Loucy (cell line): ENCODE data around the gene RPS6KA5.

Source experiments
- H2AFZ ChIP-seq: fragments of 200-600 bp; sonication (generic); 2 replicates; pipeline ENCODE4 v1.6.0; 2016; ENCODE audit warnings: antibody characterized with exemption, mild to moderate bottlenecking, low read length, moderate library complexity
- H3F3A ChIP-seq: fragments of 200-600 bp; 2 replicates; pipeline ENCODE4 v1.6.0; 2016; ENCODE audit warnings: antibody characterized with exemption, low read depth, mild to moderate bottlenecking
- H3K27me3 ChIP-seq: fragments of 200-600 bp; sonication (generic); 2 replicates; pipeline ENCODE4 v1.6.1; 2014; ENCODE audit warnings: low read length, mild to moderate bottlenecking; ENCODE audit not compliant: insufficient read depth, poor library complexity, severe bottlenecking
- H3K36me3 ChIP-seq: fragments of 200-600 bp; sonication (generic); 2 replicates; pipeline ENCODE4 v1.6.1; 2016; ENCODE audit warnings: low read length; ENCODE audit not compliant: insufficient read depth
- H3K4me1 ChIP-seq: fragments of 200-600 bp; sonication (generic); 2 replicates; pipeline ENCODE4 v1.5.1; 2014; ENCODE audit warnings: low read length, mild to moderate bottlenecking; ENCODE audit not compliant: insufficient read depth, poor library complexity, severe bottlenecking
- H3K4me2 ChIP-seq: fragments of 200-600 bp; sonication (generic); 2 replicates; pipeline ENCODE4 v1.6.0; 2014; ENCODE audit warnings: antibody characterized with exemption, low read length, low read depth, mild to moderate bottlenecking; ENCODE audit not compliant: poor library complexity, severe bottlenecking
- H3K4me3 ChIP-seq: fragments of 200-600 bp; sonication (generic); 2 replicates; pipeline ENCODE4 v1.5.1; 2014; ENCODE audit warnings: low read length, mild to moderate bottlenecking, mixed read lengths; ENCODE audit not compliant: poor library complexity, severe bottlenecking
- H3K79me2 ChIP-seq: fragments of 200-600 bp; sonication (generic); 2 replicates; pipeline ENCODE4 v1.6.1; 2014; ENCODE audit warnings: low read length; ENCODE audit not compliant: insufficient read depth
- H3K9ac ChIP-seq: fragments of 200-600 bp; sonication (generic); 2 replicates; pipeline ENCODE4 v1.6.0; 2014; ENCODE audit warnings: mild to moderate bottlenecking, low read depth, low read length, moderate library complexity; ENCODE audit not compliant: poor library complexity, severe bottlenecking
- H3K9me2 ChIP-seq: fragments of 200-600 bp; sonication (generic); replicated peaks from 2 replicates; pipeline ENCODE4 v1.6.1; 2016; ENCODE audit warnings: low read depth, low read length, mixed read lengths
- H3K9me3 ChIP-seq: fragments of 200-600 bp; sonication (generic); 2 replicates; pipeline ENCODE4 v1.6.1; 2014; ENCODE audit warnings: mild to moderate bottlenecking, antibody characterized with exemption, low read length, low read depth; ENCODE audit not compliant: insufficient read depth
- H4K20me1 ChIP-seq: fragments of 200-600 bp; sonication (generic); 2 replicates; pipeline ENCODE4 v1.6.0; 2014; ENCODE audit warnings: antibody characterized with exemption, low read length, mild to moderate bottlenecking; ENCODE audit not compliant: insufficient read depth, poor library complexity, severe bottlenecking
- CTCF ChIP-seq: fragments of 200-600 bp; sonication (generic); conservative IDR thresholded peaks from 2 replicates; pipeline ENCODE4 v1.5.1; 2014; ENCODE audit warnings: mild to moderate bottlenecking, antibody characterized with exemption, low read length
- EZH2phosphoT487 ChIP-seq: fragments of 200-600 bp; IDR thresholded peaks from 2 replicates; pipeline ENCODE4 v1.6.1; 2018; ENCODE audit warnings: antibody characterized with exemption, mild to moderate bottlenecking, moderate library complexity, borderline replicate concordance

RPS6KA5 gene

DNA sequence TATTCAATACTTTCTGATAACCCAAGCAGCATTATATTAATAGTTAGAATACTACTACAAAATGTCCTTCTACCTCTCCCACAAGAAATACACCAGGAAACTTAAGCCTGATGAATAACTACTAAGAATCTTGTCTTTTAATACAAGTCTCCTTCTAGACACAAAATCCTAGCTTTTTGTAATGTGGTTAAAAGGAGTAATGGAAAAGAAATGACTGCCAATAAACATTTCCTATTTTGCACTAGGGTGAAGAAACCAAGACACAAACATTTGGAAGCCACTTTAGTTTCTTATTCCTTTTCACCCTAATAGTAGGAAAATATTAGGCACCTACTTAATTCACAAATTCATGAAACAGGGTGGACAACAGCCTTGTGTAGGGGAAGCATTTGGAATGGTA is 192.9 kb downstream of the RPS6KA5 start:
- Histone ChIP-seq H3K36me3 (peaks cover 9% of the 10 kb centered on the region; the same call in 1 of the 2 replicates), H3K9ac (no peak overlapping the region), H2AFZ (no peak overlapping the region), H4K20me1 (no peaks in the 10 kb centered on the region), H3K9me2 (no peaks in the 10 kb centered on the region), H3K4me1 (no peaks in the 10 kb centered on the region), H3K4me2 (no peak overlapping the region), H3K9me3 (no peaks in the 10 kb centered on the region), H3F3A (no peaks in the 10 kb centered on the region), H3K27me3 (no peaks in the 10 kb centered on the region), H3K4me3 (no peak overlapping the region), H3K79me2 (no peaks in the 10 kb centered on the region)
- TF ChIP-seq CTCF (no peak), EZH2phosphoT487 (no peak)

- H3K4me1 ChIP-seq: no peaks in the 10 kb centered on the region
These were observed 193.6 kb downstream of the RPS6KA5 start for GRCh38 chr14:90866833-90867232.

GRCh38 chr14:90864741-90865140 is 195.7 kb downstream of the RPS6KA5 start:
- H3K9ac ChIP-seq: no peak overlapping the region
- H3K4me3 ChIP-seq: no peak overlapping the region
- H3F3A ChIP-seq: no peaks in the 10 kb centered on the region
- H3K27me3 ChIP-seq: no peaks in the 10 kb centered on the region
- H3K9me3 ChIP-seq: no peaks in the 10 kb centered on the region
- no peak overlapping the region for H3K4me2 ChIP-seq
- TF ChIP-seq EZH2phosphoT487 (no peak), CTCF (no peak)
- no peaks in the 10 kb centered on the region for H3K4me1 ChIP-seq
- H2AFZ ChIP-seq: no peak overlapping the region
- H3K9me2 ChIP-seq: no peaks in the 10 kb centered on the region
- no peaks in the 10 kb centered on the region for H3K36me3 ChIP-seq
- H4K20me1 ChIP-seq: no peaks in the 10 kb centered on the region
- H3K79me2 ChIP-seq: no peaks in the 10 kb centered on the region

More at GRCh38 chr14:90866833-90867232, 193.6 kb downstream of the RPS6KA5 start:
- no peaks in the 10 kb centered on the region for H3K79me2 ChIP-seq
- H3K27me3 ChIP-seq: no peaks in the 10 kb centered on the region
- no peak overlapping the region for H3K4me3 ChIP-seq
- H3K36me3 ChIP-seq: peaks cover 2% of the 10 kb centered on the region; the same call in 1 of the 2 replicates
- H3K9me2 ChIP-seq: no peaks in the 10 kb centered on the region
- H3K4me2 ChIP-seq: no peak overlapping the region
- H3F3A ChIP-seq: no peaks in the 10 kb centered on the region
- H2AFZ ChIP-seq: no peak overlapping the region
- TF ChIP-seq CTCF: no peak
- TF ChIP-seq EZH2phosphoT487: no peak
- no peaks in the 10 kb centered on the region for H3K9me3 ChIP-seq
- H3K9ac ChIP-seq: no peak overlapping the region
- no peaks in the 10 kb centered on the region for H4K20me1 ChIP-seq
